K562 (cell line): ENCODE data around the gene BFSP1. TPM values are rescaled to one million over a fixed set of nuclear protein-coding genes. Genes with fewer than 3 reads are reported as not detected.

Experiments used
- ATAC-seq: fragments of 200-7000 bp; cut with Tn5 transposase; 3 replicates; pipeline ENCODE4 v1.9.1; 2020; ENCODE audit warnings: moderate library complexity
- BruUV-seq: library from RNA; stranded (reverse); fragments of 400-500 nt; replicated peaks from 2 replicates; lab custom pipeline; 2021; lab: Mats Ljungman, UMichigan
- CTCF ChIA-PET: fragments of 300-600 bp; formaldehyde crosslinking; extraction: SDS; loops from one replicate; lab custom pipeline; 2021; ENCODE audit warnings: low intra/inter-chr PET ratio; lab: Yijun Ruan, JAX
- POLR2A ChIA-PET: fragments of 300-600, 350-650 bp; sonication (Branson Sonifier 250); formaldehyde crosslinking; extraction: SDS; loops from one replicate; lab custom pipeline; 2021; ENCODE audit warnings: antibody characterized with exemption, inconsistent platforms; lab: Yijun Ruan, JAX
- DNase-seq, 4 experiments: peaks; one replicate each; pipeline versions ENCODE4 v3.0.0 to v3.0.0-alpha.2; 2011 to 2018; ENCODE audit warnings: low spot score in 3 of 4, mixed read lengths in 3 of 4; ENCODE audit errors: extremely low read depth in 1 of 4
- FAIRE-seq: peaks from 2 replicates; lab custom pipeline; 2011; peaks lifted over from hg19 to GRCh38; lab: Jason Lieb, UNC
- H2AFZ ChIP-seq: 2 replicates; pipeline ENCODE4 v1.6.0; 2011; ENCODE audit warnings: low read depth, low read length, control low read depth, inconsistent platforms
- H3K27ac ChIP-seq: fragments of 200-600 bp; 3 replicates; pipeline ENCODE4 v1.8.0; 2011; ENCODE audit warnings: low read depth, mild to moderate bottlenecking, control low read depth, inconsistent platforms, low read length, moderate library complexity, mixed read lengths; ENCODE audit errors: extremely low read depth
- H3K27me3 ChIP-seq, 2 experiments: fragments of 300-600 bp in 1 of 2; 2 replicates in 1 of 2; 3 replicates in 1 of 2; pipeline versions ENCODE4 v1.6.0 to v1.8.0; 2011; ENCODE audit warnings: inconsistent platforms in 2 of 2, low read length in 2 of 2, mild to moderate bottlenecking in 1 of 2, mixed read lengths in 1 of 2, moderate library complexity in 1 of 2; ENCODE audit not compliant: control insufficient read depth in 2 of 2, insufficient read depth in 2 of 2
- H3K36me3 ChIP-seq: fragments of 300-600 bp; 3 replicates; pipeline ENCODE4 v1.8.0; 2011; ENCODE audit warnings: mild to moderate bottlenecking, low read length, inconsistent platforms; ENCODE audit not compliant: control insufficient read depth, insufficient read depth
- H3K4me1 ChIP-seq, 2 experiments: fragments of 200-600 bp in 1 of 2; replicated peaks in 1 of 2; 2 replicates in 1 of 2; 3 replicates in 1 of 2; pipeline versions ENCODE4 v1.5.1 to v1.8.0; 2011; ENCODE audit warnings: inconsistent platforms in 2 of 2, low read length in 2 of 2, mild to moderate bottlenecking in 1 of 2, mixed read lengths in 1 of 2, moderate library complexity in 1 of 2; ENCODE audit not compliant: control insufficient read depth in 2 of 2, insufficient read depth in 2 of 2
- H3K4me2 ChIP-seq: 2 replicates; pipeline ENCODE4 v1.6.1; 2011; ENCODE audit warnings: low read length, control low read depth, inconsistent platforms, mixed read lengths; ENCODE audit not compliant: insufficient read depth
- H3K4me3 ChIP-seq: fragments of 200-600 bp; sonication (generic), shearing (Covaris generic); 2 replicates; pipeline ENCODE4 v1.5.1; 2016; ENCODE audit warnings: control low read depth, inconsistent platforms
- H3K79me2 ChIP-seq: fragments of 200-600 bp; 3 replicates; pipeline ENCODE4 v1.8.0; 2011; ENCODE audit warnings: low read length, inconsistent platforms; ENCODE audit not compliant: control insufficient read depth, insufficient read depth
- H3K9ac ChIP-seq, 2 experiments: 2 replicates each; pipeline versions ENCODE4 v1.6.0 to v1.6.1; 2011; ENCODE audit warnings: low read depth in 2 of 2, low read length in 2 of 2, control low read depth in 1 of 2, inconsistent platforms in 1 of 2, mild to moderate bottlenecking in 1 of 2, mixed read lengths in 1 of 2; ENCODE audit not compliant: insufficient read depth in 1 of 2
- H3K9me1 ChIP-seq: one replicate; pipeline ENCODE4 v1.6.0; 2011; ENCODE audit warnings: inconsistent platforms, mild to moderate bottlenecking, low read length, moderate library complexity; ENCODE audit not compliant: control insufficient read depth, insufficient read depth
- H3K9me3 ChIP-seq: replicated peaks from 2 replicates; pipeline ENCODE4 v1.5.1; 2011; ENCODE audit warnings: low read depth, low read length, inconsistent platforms; ENCODE audit not compliant: control insufficient read depth, insufficient read depth
- H4K20me1 ChIP-seq: replicated peaks from 2 replicates; pipeline ENCODE4 v1.6.1; 2011; ENCODE audit warnings: low read length, inconsistent platforms, mixed read lengths; ENCODE audit not compliant: control insufficient read depth, insufficient read depth
- HOXB6 ChIP-seq: fragments of 250-450 bp; sonication (Bioruptor Pico); IDR thresholded peaks from 2 replicates; pipeline ENCODE4 v1.5.1; 2022; ENCODE audit warnings: mild to moderate bottlenecking, borderline replicate concordance
- KHSRP ChIP-seq: fragments of 450-650 bp; IDR thresholded peaks from 2 replicates; pipeline ENCODE4 v1.6.1; 2017
- MAFF ChIP-seq: IDR thresholded peaks from 2 replicates; pipeline ENCODE4 v1.6.1; 2012; ENCODE audit warnings: low read length, improper control_type of control experiment
- MCM5 ChIP-seq: fragments of 450-650 bp; IDR thresholded peaks from 2 replicates; pipeline ENCODE4 v1.6.1; 2016; ENCODE audit warnings: low read depth
- PHF8 ChIP-seq: fragments of 200-600 bp; sonication (generic); IDR thresholded peaks from 2 replicates; pipeline ENCODE4 v1.6.1; 2012; ENCODE audit warnings: mixed run types, mild to moderate bottlenecking, inconsistent platforms, low read length, moderate library complexity, borderline replicate concordance
- RAD51 ChIP-seq: fragments of 450-650 bp; IDR thresholded peaks from 2 replicates; pipeline ENCODE4 v1.7.1; 2016; ENCODE audit warnings: low read depth, mild to moderate bottlenecking, borderline replicate concordance
- SREBF1 ChIP-seq: fragments of 150-350 bp; IDR thresholded peaks from 2 replicates; pipeline ENCODE4 v1.6.1; 2014; ENCODE audit warnings: antibody characterized with exemption, low read depth, low read length, borderline replicate concordance
- TRIM28 ChIP-seq: fragments of 450-650 bp; IDR thresholded peaks from 2 replicates; pipeline ENCODE4 v1.6.1; 2017
- ZNF586 ChIP-seq: fragments of 450-650 bp; formaldehyde crosslinking; conservative IDR thresholded peaks from 2 replicates; pipeline ENCODE4 v1.4.0; 2020; ENCODE audit warnings: mild to moderate bottlenecking, moderate library complexity
- WGBS: fragments of 100-300 bp; shearing (Covaris generic); methylation state at CpG from one replicate; pipeline ENCODE4 v1.1.6; 2016; ENCODE audit warnings: low coverage, mixed read lengths; ENCODE audit not compliant: insufficient coverage; ENCODE audit errors: missing lambda C conversion rate; 5-methylcytosine and 5-hydroxymethylcytosine counted together
- in situ Hi-C: fragments of 300-500 bp; cut with MboI; formaldehyde crosslinking; loops from 4 replicates; pipeline ENCODE4 v1.15.0; 2018; ENCODE audit warnings: inconsistent platforms, mixed read lengths
- intact Hi-C: fragments of 100-400 bp; cut with micrococcal nuclease; formaldehyde crosslinking; loops from 2 replicates; pipeline ENCODE4 v1.14.2; 2022
- polyA plus RNA-seq, 8 experiments: library from polyadenylated mRNA; depleted of rRNA in 4 of 8; stranded (reverse) in 5 of 8; unstranded in 3 of 8; fragments of >200 nt; fragmentation: Nextera tagmentation in 2 of 8; fragmentation: Illumina TruSeq in 1 of 8; extraction: Ambion mirVana in 2 of 8; extraction: Trizol in 1 of 8; gene quantifications; 2 replicates each; pipeline versions ENCODE4 v1.2.1 to v1.2.3, GENCODE V29; 2011 to 2014; ENCODE audit warnings: inconsistent platforms in 1 of 8, missing spikeins in 1 of 8
- total RNA-seq, 7 experiments: library from RNA; depleted of rRNA in 6 of 7; stranded (reverse); fragments of >200 nt in 6 of 7; fragmentation: Illumina TruSeq in 2 of 7; extraction: Trizol in 2 of 7; gene quantifications; 2 replicates each; pipeline versions ENCODE4 v1.2.1 to v1.2.3, GENCODE V29; 2011 to 2021; ENCODE audit warnings: low replicate concordance in 1 of 7
- TF ChIP-seq, protein P1 (sequence below): fragments of 250-450 bp; sonication (Bioruptor Pico); IDR thresholded peaks from 2 replicates; pipeline ENCODE4 v1.5.0; 2021; ENCODE audit warnings: mild to moderate bottlenecking, moderate library complexity

BFSP1 gene
- total and polyA plus RNA-seq, 9 of the 15 experiments (the other 6 are each of a cell fraction or from before 2014, with no cell fraction given): 0.09 to 0.86 (median 0.40) TPM

- Histone ChIP-seq H3K4me2 (no peak overlapping the region), H3K4me1 (no peaks in the 10 kb centered on the region), H3K9me1 (no peaks in the 10 kb centered on the region), H3K79me2 (no peaks in the 10 kb centered on the region), H3K27me3 (peaks cover 0 to 15% of the 10 kb centered on the region in 2 experiments; a peak in 2 of 5 replicates), H3K9me3 (no peaks in the 10 kb centered on the region), H3K27ac (no peak overlapping the region), H3K4me3 (no peak overlapping the region), H3K36me3 (no peaks in the 10 kb centered on the region), H4K20me1 (no peaks in the 10 kb centered on the region), H2AFZ (no peak overlapping the region), H3K9ac (no peak overlapping the region)
- no peak for ATAC-seq
- POLR2A ChIA-PET: no interaction called here
- BruUV-seq: no TSS peak
- CTCF ChIA-PET: no interaction called here
- intact Hi-C loops (no loop called here), in situ Hi-C loops (no loop called here)
- WGBS: 0% methylated on average over 9 of the region's 10 CpGs
- DNase-seq: no peak
- no peak for FAIRE-seq
- TF ChIP-seq MCM5: no peak
- no peak for TF ChIP-seq KHSRP
These were observed 65.9 kb downstream of the BFSP1 start for GRCh38 chr20:17465236-17465635.

DNA sequence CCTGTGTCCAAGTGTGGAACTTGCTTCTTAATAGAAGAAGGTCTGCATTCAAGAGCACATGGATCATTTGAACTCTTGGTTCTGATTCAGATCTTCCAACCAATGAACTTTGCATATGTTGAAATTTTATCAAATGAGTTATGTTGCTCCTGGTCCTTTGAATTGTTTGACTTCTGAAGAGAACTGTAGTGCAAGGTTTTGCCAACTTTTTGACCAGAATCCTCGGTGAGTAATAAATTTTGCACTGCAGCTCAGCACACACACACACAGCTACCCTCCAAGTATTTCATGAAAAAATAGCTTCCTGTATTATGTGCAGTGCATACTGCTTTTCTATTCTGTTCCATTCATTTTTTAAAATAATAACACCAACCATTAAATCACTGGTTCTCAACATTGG is 67.5 kb downstream of the BFSP1 start:
- no TSS peak for BruUV-seq
- no peak for FAIRE-seq
- TF ChIP-seq HOXB6: no peak
- TF ChIP-seq PHF8: no peak
- TF ChIP-seq SREBF1: no peak
- TF ChIP-seq ZNF586 (CRISPR knock-in tag): no peak
- TF ChIP-seq TRIM28: no peak
- TF ChIP-seq, protein P1, sequence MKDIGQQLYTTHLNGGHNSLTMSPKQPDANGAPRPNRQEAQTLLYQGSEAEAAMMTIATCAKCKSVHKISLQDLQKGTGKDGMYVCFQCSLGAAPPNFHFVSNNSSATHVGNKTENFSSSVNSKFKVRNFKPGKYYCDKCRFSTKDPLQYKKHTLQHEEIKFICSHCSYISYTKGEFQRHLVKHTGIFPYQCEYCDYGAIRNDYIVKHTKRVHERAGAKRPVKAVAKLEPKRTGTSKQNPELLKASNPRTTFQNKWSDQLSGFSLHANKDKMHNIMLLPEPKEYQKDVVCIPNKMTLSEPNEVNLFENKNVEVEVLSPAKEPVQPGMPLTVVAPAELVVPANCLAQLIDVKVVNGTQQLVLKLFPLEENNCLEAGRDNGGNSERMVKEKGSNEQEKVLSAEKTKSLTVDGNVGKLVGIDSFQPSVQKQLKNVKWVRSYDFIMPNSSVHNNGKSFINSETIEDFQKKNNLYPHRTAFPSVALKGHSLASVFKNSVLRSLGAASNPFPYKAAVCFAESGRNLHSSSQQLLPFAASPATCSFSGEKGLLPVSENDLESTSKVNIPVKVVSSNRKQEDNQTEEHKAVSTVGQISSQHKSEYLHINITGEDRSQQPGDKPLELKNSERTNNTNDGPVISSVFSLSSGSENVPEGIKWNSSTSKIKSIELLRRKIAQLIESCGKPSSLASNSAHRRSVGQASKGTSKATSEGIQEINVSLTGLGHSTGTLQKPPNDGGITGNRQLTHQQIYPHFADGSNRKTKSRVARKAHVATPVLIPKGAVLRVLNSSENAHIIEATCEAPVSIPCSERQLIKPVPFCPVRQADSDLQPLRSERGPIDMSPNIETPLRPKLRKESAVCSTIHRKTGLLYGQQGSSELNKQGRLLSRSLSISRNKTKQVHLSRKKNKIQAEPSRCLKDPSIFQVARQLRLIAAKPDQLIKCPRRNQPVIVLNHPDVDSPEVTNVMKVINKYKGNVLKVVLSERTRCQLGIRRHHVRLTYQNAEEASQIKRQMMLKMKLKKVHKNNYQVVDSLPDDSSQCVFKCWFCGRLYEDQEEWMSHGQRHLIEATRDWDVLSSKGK (CRISPR knock-in tag): no peak
- TF ChIP-seq RAD51: no peak
- no peak for TF ChIP-seq MAFF

More for the DNA sequence above, 67.5 kb downstream of the BFSP1 start:
- ATAC-seq (no peak), DNase-seq (no peak)
- WGBS: 0% methylated on average over 1 of the region's 1 CpG
- ChIA-PET POLR2A (no interaction called here), CTCF (no interaction called here)
- no peak overlapping the region for H3K4me3 ChIP-seq
- no peaks in the 10 kb centered on the region for H3K4me1 ChIP-seq
- no peaks in the 10 kb centered on the region for H3K9me1 ChIP-seq
- peaks cover 0 to 15% of the 10 kb centered on the region in 2 experiments; a peak in 2 of 5 replicates for H3K27me3 ChIP-seq
- intact Hi-C loops: no loop called here
- H3K9ac ChIP-seq: no peak overlapping the region
- H3K79me2 ChIP-seq: no peaks in the 10 kb centered on the region
- H3K36me3 ChIP-seq: no peaks in the 10 kb centered on the region
- no peak overlapping the region for H2AFZ ChIP-seq
- no peaks in the 10 kb centered on the region for H4K20me1 ChIP-seq
- no peak overlapping the region for H3K27ac ChIP-seq
- H3K4me2 ChIP-seq: no peak overlapping the region
- no peaks in the 10 kb centered on the region for H3K9me3 ChIP-seq
- in situ Hi-C loops: no loop called here
